Measurements from ENCODE around the gene DHRS3. TPM values are rescaled to one million over a fixed set of nuclear protein-coding genes. Genes with fewer than 3 reads are reported as not detected.

The DHRS3 gene
- total RNA-seq, 1 donor from 2014 or later: 111 TPM

GRCh38 chr1:12617511-12617900 is 504 bp downstream of the DHRS3 start:
- no peaks in the 10 kb centered on the region for H3K27me3 ChIP-seq
- no peak for DNase-seq (ENCODE audit: extremely low spot score in 2 of 2)
- H3K27ac ChIP-seq: peak overlapping the region; percentile 95
- no peak for TF ChIP-seq CTCF (IDR thresholded peaks at IDR 0.05)
- no peak for TF ChIP-seq POLR2A (IDR thresholded peaks at IDR 0.05)
- TF ChIP-seq POLR2AphosphoS5 (IDR thresholded peaks at IDR 0.05; ENCODE audit: insufficient read depth in 1 of 2, low read depth in 1 of 2): no peak
- no peaks in the 10 kb centered on the region for H3K9me3 ChIP-seq
- H3K36me3 ChIP-seq: no peaks in the 10 kb centered on the region
- H3K4me1 ChIP-seq: peaks cover 54% of the 10 kb centered on the region
- intact Hi-C loops (cut with DNase I): loop anchor here (5.0 to 10.0 kb wide), 4 partner anchors 133 to 303 kb away; no protein-coding TSS in a partner anchor
- peak overlapping the region; percentile 87 to 90 for H3K4me3 ChIP-seq

- Histone ChIP-seq H3K27me3 (no peaks in the 10 kb centered on the region), H3K9me3 (no peaks in the 10 kb centered on the region), H3K36me3 (no peaks in the 10 kb centered on the region), H3K27ac (peak overlapping the region; percentile 95), H3K4me3 (peak overlapping the region; percentile 87 to 90), H3K4me1 (peaks cover 48% of the 10 kb centered on the region)
- TF ChIP-seq CTCF (IDR thresholded peaks at IDR 0.05): no peak
- TF ChIP-seq POLR2AphosphoS5 (IDR thresholded peaks at IDR 0.05; ENCODE audit: insufficient read depth in 1 of 2, low read depth in 1 of 2): peak in 1 of 2 donors; percentile 44
- no peak for DNase-seq (ENCODE audit: extremely low spot score in 2 of 2)
- intact Hi-C loops (cut with DNase I): loop anchor here (5.0 to 10.0 kb wide), 4 partner anchors 132 to 302 kb away; no protein-coding TSS in a partner anchor
These were observed 1.2 kb downstream of the DHRS3 start for GRCh38 chr1:12616709-12617373.

GRCh38 chr1:12615865-12616708 is 1.9 kb downstream of the DHRS3 start:
- H3K27ac ChIP-seq: peak overlapping the region; percentile 95
- H3K9me3 ChIP-seq: no peaks in the 10 kb centered on the region
- no peaks in the 10 kb centered on the region for H3K27me3 ChIP-seq
- peaks cover 48% of the 10 kb centered on the region for H3K4me1 ChIP-seq
- intact Hi-C loops (cut with DNase I): loop anchor here (5.0 to 10.0 kb wide), 4 partner anchors 131 to 301 kb away; no protein-coding TSS in a partner anchor
- DNase-seq (ENCODE audit: extremely low spot score in 2 of 2): no peak
- H3K36me3 ChIP-seq: no peaks in the 10 kb centered on the region
- H3K4me3 ChIP-seq: peak overlapping the region; percentile 87 to 90
- peak in 1 of 2 donors; percentile 58 for TF ChIP-seq POLR2AphosphoS5 (IDR thresholded peaks at IDR 0.05; ENCODE audit: insufficient read depth in 1 of 2, low read depth in 1 of 2)
- peak in 1 of 2 donors; percentile 17 for TF ChIP-seq POLR2A (IDR thresholded peaks at IDR 0.05)
- TF ChIP-seq CTCF (IDR thresholded peaks at IDR 0.05): no peak

- TF ChIP-seq POLR2AphosphoS5 (IDR thresholded peaks at IDR 0.05; ENCODE audit: insufficient read depth in 1 of 2, low read depth in 1 of 2): no peak
- no peak for TF ChIP-seq CTCF (IDR thresholded peaks at IDR 0.05)
- no peak for TF ChIP-seq POLR2A (IDR thresholded peaks at IDR 0.05)
- H3K4me3 ChIP-seq: peak overlapping the region; percentile 87 to 90
- no peaks in the 10 kb centered on the region for H3K36me3 ChIP-seq
- peak overlapping the region; percentile 95 for H3K27ac ChIP-seq
- peaks cover 45% of the 10 kb centered on the region for H3K4me1 ChIP-seq
- no peaks in the 10 kb centered on the region for H3K27me3 ChIP-seq
- H3K9me3 ChIP-seq: no peaks in the 10 kb centered on the region
- DNase-seq (ENCODE audit: extremely low spot score in 2 of 2): no peak
- intact Hi-C loops (cut with DNase I): loop anchor here (5.0 to 10.0 kb wide), 4 partner anchors 131 to 301 kb away; no protein-coding TSS in a partner anchor
These were observed 2.7 kb downstream of the DHRS3 start for GRCh38 chr1:12615159-12615864.

Measured in vagina (tissue), 2 donors.